Measurements from ENCODE around the gene LETMD1. TPM values are rescaled to one million over a fixed set of nuclear protein-coding genes. Genes with fewer than 3 reads are reported as not detected.

Gene LETMD1
- total and polyA plus RNA-seq, 2 of the 13 experiments (the other 11 are each of a cell fraction or from before 2014, with no cell fraction given): 43.3 to 87.7 TPM

GRCh38 chr12:51047655-51048540 is at the start of gene LETMD1 (continued):
- TF ChIP-seq ZNF644 (CRISPR knock-in tag; IDR thresholded peaks at IDR 0.05; ENCODE audit: low read depth) (no peak), SOX13 (IDR thresholded peaks at IDR 0.05) (no peak), SOX13 (CRISPR knock-in tag; conservative IDR thresholded peaks at IDR 0.05 in 1 of 2, IDR thresholded peaks at IDR 0.05 in 1 of 2) (0 out of 4 replicates have a peak, but pooled peaks of 1 of the 2 experiments have one; percentile 43), CC2D1A (CRISPR knock-in tag; IDR thresholded peaks at IDR 0.05) (no peak), ZHX1 (CRISPR knock-in tag; IDR thresholded peaks at IDR 0.05; ENCODE audit: low read depth) (no peak), TFDP1 (CRISPR knock-in tag; IDR thresholded peaks at IDR 0.05; ENCODE audit: borderline replicate concordance) (peak; percentile 53), ZFP37 (CRISPR knock-in tag; IDR thresholded peaks at IDR 0.05; ENCODE audit: borderline replicate concordance) (no peak), ZNF615 (CRISPR knock-in tag; IDR thresholded peaks at IDR 0.05; ENCODE audit: borderline replicate concordance) (no peak), HBP1 (CRISPR knock-in tag; IDR thresholded peaks at IDR 0.05; ENCODE audit: low read depth) (peak; percentile 71; the same call in 1 of the 2 replicates), MXD3 (CRISPR knock-in tag; IDR thresholded peaks at IDR 0.05) (no peak; the same call in 1 of the 2 replicates), CREB1 (IDR thresholded peaks at IDR 0.05) (no peak), CREB1 (CRISPR knock-in tag; IDR thresholded peaks at IDR 0.05) (peak; percentile 83), ZNF225 (CRISPR knock-in tag; IDR thresholded peaks at IDR 0.05) (no peak), ZNF10 (CRISPR knock-in tag; IDR thresholded peaks at IDR 0.05; ENCODE audit: borderline replicate concordance, low read depth) (no peak), CENPBD1 (CRISPR knock-in tag; IDR thresholded peaks at IDR 0.05; ENCODE audit: borderline replicate concordance, low read depth) (no peak), ZNF343 (CRISPR knock-in tag; IDR thresholded peaks at IDR 0.05) (0 out of 2 replicates have a peak, but pooled peaks have one; percentile 10), IKZF1 (IDR thresholded peaks at IDR 0.05) (no peak), PHB2 (IDR thresholded peaks at IDR 0.05; ENCODE audit: partially characterized antibody) (no peak), KMT2A (CRISPR knock-in tag; IDR thresholded peaks at IDR 0.05) (peak; percentile 77), ZNF414 (CRISPR knock-in tag; IDR thresholded peaks at IDR 0.05) (no peak), ZSCAN21 (CRISPR knock-in tag; IDR thresholded peaks at IDR 0.05; ENCODE audit: borderline replicate concordance) (0 out of 2 replicates have a peak, but pooled peaks have one; percentile 31)
